Stromal cell of bone marrow (primary cell): ENCODE results near the gene ATXN7.
A peak's percentile ranks its signal among the peaks of the same experiment; 100 is the strongest.

Experiments
- DNase-seq: peaks from one replicate; pipeline ENCODE4 v3.0.0-alpha.2; 2012; ENCODE audit warnings: low read depth

ATXN7 gene

DNA sequence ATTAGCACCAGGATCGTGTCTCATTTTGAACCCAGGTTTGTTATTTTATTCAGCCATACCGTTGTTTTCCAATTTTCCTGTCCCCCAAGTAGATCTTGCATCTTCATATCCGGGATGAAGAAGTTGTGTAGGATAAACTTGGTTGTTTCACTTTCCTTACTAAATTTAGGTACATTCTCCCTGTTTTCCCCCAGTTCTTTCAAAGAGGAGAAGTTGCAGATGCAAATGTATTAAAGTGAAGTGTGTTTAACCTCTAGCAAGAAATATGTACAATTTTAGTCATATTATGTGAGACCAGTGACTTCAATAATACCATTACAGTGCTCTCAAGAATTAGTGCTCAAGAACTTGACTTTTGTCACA, 1.3 kb downstream of the ATXN7 start:
- DNase-seq, result no peak

GRCh38 chr3:63867225-63867624, 3.6 kb downstream of the ATXN7 start:
- DNase-seq, result no peak

DNA sequence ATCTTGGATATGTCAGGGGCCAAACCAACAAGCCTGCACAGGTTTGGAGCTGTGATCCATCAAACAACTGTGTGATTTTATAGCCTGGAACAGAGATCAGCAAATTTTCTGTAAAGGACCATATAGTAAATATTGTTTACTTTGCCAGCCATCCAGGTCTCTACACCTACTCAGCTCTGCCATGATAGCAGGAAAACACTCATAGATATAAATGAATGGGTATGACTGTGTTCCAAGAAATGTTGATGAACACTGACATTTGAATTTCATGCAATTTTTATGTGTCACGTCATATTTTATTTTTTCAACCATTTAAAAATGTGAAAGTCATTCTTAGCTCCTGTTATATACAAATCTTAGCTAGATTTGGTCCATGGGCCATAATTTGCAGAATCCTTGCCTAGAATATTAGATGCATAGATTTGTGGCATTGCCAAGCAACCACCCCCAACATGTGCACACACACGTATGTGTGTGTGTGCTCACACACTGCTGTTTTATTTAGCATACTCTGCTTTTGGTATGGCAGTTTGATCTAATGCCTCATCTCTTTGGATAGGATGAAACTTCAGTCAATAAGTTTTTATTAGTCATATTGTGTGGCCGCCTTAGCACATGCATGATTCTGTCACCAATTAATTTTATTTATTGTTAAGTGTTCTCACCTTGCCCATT, 6.4 kb downstream of the ATXN7 start:
- no peak for DNase-seq

- DNase-seq, result no peak
Observed at GRCh38 chr3:63870615-63871005, 6.9 kb downstream of the ATXN7 start.

GRCh38 chr3:63872135-63872924, 8.7 kb downstream of the ATXN7 start:
- peak; percentile 68 for DNase-seq

GRCh38 chr3:63874769-63875168, 11.1 kb downstream of the ATXN7 start:
- no peak for DNase-seq

- DNase-seq, result no peak
Observed at GRCh38 chr3:63875510-63875909, 11.8 kb downstream of the ATXN7 start.

DNA sequence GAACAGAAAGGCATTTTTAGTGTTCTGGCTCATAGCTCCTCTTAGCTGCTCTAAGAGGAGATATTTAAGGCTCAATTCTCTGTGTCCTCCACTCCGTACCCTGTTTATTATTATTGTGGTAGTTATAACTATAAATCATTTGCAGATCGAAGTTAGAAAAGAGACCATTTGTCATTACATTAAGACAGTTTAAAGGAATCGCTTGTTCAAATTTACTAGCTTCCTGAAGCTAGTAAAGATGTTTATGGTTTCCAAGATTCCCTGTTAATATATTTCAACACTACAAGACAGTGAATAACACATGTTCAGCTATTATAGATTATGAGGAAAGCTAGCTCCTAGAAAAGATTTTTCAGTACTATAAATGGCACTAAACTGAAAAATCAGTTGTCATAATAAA, 12.6 kb downstream of the ATXN7 start:
- DNase-seq, result no peak

DNA sequence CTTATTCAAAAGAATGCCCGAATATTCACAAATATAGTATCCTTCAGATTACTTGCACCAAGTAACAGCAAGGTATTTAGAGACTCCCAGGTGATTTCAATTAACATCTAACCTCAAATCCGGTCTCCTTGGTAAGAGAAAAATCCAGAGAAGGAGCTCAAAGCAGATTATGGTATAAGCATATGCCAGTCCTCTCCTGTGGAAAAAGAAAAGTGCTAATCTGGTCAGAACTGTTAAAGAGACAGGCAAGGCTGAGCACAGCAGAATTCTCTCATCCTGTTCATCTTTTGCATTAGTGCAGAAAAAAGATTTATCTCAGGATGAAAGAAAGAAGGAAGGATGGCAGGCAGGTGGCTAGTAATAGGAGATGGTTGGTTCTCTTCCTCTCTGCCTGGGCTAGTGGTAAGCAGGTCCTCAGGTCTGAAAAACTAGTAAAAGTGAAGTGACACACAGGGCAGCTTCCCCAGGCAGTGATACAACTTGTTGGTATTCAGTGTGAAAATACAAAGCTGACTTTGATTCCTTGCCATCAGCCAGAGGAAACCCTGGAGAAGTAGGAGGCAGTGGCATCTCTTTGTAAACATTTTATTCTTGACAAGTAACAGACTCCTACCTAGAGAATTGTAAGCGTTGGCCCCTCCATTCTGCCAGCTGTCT, 14.2 kb downstream of the ATXN7 start:
- no peak for DNase-seq

- DNase-seq, result no peak
Observed at GRCh38 chr3:63878394-63879060, 14.9 kb downstream of the ATXN7 start.

DNA sequence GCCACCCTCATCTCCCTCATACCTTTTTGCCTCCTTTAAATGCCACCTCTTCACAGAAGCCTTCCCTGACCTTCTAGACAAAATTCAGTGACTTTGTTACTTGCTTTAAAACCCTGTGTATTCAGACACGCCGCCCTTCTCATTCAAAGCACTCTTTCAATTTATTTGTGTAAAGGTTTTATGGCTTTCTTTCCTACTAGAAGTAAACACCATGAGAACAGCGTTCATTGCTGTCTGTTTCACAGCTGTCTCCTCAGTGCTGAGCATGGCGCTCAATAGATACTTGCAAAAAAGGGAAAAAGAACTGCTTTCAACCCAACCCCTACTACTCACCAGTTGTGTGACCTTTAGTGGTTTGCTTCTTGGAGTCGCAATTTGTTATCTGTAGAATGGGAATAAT, 17.0 kb downstream of the ATXN7 start:
- no peak for DNase-seq

DNA sequence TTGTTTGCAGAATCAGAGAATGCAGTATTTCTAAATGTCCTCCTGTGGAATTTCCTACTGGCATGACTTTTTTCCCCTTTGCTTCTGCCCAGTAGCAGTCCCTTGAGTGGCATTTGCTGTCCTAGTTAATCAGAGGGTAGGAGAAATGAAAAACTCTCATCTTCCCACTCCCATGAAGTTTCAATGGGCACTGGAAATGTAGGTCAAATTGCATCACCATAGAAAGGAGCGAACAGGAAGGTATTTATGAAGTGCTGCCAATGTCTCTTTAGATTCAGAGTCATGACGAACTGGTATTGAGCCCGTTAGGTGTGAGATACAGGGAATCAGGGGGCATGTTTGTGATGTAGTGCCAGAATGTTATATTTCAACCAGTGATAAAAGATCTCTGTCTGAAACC, 23.2 kb downstream of the ATXN7 start:
- DNase-seq, result no peak

- DNase-seq, result no peak
Observed at GRCh38 chr3:63891518-63891917, 27.9 kb downstream of the ATXN7 start.

- DNase-seq, result no peak
Observed at GRCh38 chr3:63892773-63893352, 29.2 kb downstream of the ATXN7 start.

GRCh38 chr3:63895422-63896189, 31.9 kb downstream of the ATXN7 start:
- DNase-seq, result no peak

GRCh38 chr3:63896332-63897030, 32.8 kb downstream of the ATXN7 start:
- no peak for DNase-seq

- DNase-seq, result no peak
Observed at GRCh38 chr3:63900010-63900409, 36.3 kb downstream of the ATXN7 start.

GRCh38 chr3:63900459-63900858, 36.8 kb downstream of the ATXN7 start:
- no peak for DNase-seq

DNA sequence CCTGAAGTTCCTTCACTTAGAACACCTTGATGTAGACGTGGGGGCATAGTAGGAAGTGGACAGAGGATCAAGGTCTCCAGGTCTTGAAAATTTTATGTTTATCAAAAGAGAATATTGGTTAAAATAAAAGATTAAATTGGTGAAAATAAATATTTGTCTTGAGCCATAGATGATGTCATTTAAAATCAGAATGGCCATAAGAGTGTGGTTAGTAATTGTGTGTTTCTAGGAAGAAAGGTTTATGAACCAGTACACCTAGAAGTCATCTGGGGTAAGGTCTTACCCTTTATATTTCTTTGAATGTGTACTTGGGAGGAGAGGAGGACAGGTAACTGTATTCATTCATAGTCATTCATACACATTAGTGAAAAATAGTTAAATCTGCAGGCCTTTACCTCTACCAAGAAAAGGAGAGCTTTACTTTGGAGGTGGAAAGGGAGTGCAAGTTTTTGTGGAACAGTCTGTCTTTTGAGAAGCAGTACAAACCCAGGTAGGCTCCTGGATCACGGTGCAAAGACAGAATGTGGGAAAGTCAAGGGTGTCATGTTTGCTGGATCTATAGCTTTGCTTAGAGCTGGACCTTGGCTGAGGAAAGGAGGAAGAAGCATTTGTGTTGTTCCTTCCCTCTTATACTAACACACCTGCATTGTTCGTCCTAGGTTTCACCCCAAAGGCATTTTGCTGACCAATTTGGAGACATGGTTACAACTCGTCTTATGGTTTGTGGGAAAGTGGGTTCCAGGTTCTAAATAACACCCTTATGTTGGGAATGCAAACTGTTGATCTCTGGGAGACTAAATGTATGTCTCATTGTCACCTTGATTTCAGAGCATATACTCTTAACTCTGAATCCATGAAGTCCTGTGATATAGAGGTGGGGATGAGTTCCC, 42.3 kb downstream of the ATXN7 start:
- DNase-seq, result no peak
